A172 (cell line): Measurements from ENCODE around the gene TAF13. TPM values are rescaled to one million over a fixed set of nuclear protein-coding genes. Genes with fewer than 3 reads are reported as not detected.
"Not testable (repeated sequence)": the region's sequence is repeated elsewhere in the genome, so short reads cannot be mapped to it uniquely, and the experiment has no call there.

Experiments
- DNase-seq: peaks from one replicate; pipeline ENCODE4 v3.0.0-alpha.2; 2015; ENCODE audit warnings: low spot score
- total RNA-seq: library from RNA; depleted of rRNA; stranded (reverse); fragments of >200 nt; shearing (Covaris generic); gene quantifications from 2 replicates; pipeline ENCODE4 v1.2.3, GENCODE V29; 2014; rRNA removed

Gene TAF13
- total RNA-seq, 1 experiment from 2014 or later, result 66.7 TPM

DNA sequence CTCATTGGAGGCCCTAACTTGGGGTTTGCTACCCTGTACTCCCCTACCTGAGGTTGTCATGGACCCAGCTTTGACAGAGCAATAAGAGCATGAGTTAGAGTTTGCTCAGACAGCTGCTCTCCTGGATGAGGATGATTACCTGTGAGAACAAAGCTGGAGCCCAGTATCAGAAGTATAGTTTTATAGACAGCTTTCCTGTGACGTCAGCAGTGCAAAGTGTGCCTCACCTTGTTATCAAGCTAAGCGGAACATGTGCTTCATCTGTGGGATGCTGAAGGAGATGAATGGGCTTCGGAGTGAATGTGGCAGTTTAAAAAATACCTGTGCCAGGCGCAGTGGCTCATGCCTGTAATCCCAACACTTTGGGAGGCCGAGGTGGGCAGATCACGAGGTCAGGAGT is 28.5 kb downstream of the TAF13 start:
- no peak for DNase-seq

DNA sequence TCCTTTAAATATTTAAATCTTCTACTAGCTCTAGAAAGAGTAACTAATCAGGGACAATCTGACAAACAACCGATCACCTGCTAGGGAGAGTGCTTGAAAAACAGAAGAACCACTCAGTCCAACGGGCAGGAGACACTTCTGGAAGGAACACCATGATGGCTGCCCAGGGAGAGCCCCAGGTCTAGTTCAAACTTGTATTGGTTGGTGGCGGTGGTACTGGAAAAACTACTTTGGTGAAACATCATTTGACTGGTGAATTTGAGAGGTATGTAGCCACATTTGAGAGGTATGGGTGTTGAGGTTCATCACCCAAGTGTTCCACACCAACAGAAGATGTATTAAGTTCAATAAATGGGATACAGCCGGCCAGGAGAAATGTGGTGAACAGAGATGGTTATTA is 29.1 kb downstream of the TAF13 start:
- DNase-seq, result no peak

DNA sequence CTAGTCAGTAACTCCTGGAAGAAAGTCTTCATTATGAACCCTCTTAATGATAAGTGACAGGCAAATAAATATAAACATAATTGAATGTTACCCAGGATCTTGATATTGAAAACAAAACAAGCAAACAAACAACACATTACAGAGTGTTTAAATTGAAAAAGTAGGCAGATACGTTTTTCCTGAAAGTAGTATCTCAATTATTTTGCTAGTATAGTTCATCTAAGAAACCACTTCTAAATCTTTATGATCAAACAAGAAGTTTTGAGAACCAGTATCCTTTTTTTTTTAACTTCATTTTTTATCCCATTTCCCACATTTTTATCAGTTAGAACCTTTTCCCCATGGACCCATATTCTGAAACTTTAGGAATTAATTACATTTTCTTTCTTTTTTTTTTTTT is 30.2 kb downstream of the TAF13 start:
- no peak for DNase-seq

DNA sequence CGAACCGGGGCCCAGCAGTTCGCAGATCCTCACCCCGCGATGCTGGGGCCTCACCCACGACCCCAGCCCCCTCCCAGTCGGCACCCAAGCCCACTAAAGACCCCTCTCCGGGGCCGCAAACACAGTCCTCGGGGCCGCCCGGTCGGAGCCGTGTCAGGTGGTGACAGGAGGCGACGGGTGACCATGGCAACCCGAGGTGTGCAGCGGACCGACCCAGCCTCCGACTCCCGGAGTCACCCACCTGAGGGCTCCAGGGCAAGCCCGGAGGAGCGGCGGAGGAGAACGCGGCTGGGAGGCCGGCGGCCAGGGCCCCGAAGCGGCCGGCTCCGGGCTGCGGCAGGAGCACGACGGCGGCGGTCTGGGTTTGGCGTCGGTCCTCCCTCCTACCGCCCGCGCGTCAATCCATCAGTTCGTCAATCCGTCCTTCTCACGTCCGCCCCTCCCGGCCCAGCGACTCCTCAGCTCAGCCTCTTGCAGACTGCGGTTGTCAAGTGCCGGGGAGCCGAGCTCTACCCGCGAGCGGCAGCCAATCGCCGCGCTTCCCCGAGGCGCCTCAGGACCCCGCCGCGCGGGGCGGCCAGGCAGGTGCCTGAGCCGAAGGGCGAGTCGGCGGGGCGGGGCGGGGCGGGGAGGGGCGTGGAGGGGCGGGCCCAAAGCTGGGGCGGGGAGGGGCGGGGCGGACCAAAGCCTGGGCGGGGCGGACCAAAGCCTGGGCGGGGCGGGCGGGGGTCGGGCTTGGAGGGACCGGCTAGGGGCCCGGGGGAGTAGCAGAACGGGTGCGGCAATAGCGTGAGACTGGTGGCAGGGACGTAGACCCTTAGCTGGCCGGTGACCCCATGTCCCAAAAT is 34.0 kb downstream of the TAF13 start, which contains the start of gene WDR47:
TSS of gene WDR47 (minus strand) at position 482 of the 848 bp plus-strand sequence. CDS start 18,590 bp downstream, outside the sequence.
- peak; percentile 82 for DNase-seq

DNA sequence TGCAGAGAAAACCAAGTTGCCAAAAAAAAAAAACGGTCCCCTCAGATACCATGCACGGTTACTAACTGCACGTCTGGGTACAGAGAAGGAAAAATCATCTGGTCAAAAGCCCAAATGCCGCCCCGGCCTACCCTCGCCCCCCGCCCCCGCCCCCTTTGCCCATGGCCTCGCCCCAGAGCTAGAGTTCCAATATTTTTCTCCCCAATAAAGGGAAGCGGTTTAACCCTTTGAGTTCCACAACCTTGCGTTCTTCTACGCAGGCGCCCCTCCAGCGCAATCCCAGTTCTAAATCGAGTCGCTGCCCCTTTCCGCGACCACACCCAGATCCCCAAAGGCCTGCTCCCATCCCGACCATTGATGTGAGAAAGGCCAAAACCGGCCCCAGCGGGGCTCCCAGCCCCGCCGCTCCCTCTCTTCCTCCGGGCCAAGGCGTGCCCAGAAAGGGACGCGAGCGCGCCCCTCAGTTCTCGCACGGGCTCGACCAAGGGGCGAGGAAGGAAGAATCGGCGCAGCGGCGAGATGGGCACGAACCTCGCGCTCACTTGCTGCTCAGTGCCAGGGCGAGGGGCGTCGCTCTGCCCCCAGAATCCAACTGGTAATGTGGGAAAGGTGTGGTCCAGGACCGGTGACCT is 34.7 kb downstream of the TAF13 start:
- DNase-seq, result no peak

DNA sequence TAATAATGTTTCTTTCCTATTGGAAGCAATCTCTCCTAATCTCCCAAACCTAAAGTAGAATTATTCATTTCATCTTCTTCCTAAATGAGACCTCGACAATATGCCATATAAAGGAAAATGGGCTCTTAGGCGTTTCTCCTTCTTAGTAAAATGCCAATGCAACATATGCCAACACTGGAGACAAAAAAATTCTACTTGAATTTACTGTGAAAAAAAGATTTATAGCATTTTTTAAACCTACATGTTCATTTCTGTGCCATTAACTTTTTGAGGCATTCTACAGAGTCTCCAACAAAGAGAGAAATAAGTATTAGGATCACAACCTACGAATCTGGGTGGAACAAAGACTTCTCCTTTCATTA is 35.2 kb downstream of the TAF13 start:
- no peak for DNase-seq

DNA sequence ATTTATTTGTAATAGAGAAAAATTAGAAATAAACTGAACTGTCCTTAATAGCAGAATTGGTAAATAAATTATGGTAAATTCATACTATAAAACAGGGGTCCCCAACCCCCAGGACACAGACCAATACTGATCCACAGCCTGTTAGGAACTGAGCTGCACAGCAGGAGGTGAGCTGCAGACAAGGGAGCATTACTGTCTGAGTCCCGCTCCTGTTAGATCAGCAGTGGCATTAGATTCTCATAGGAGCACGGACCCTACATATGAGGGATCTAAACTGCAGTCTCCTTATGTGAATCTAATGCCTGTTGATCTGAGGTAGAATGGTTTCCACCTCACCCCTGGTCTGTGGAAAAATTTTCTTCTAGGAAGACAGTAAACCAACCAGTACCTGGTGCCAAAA is 41.4 kb downstream of the TAF13 start:
- DNase-seq, result no peak

DNA sequence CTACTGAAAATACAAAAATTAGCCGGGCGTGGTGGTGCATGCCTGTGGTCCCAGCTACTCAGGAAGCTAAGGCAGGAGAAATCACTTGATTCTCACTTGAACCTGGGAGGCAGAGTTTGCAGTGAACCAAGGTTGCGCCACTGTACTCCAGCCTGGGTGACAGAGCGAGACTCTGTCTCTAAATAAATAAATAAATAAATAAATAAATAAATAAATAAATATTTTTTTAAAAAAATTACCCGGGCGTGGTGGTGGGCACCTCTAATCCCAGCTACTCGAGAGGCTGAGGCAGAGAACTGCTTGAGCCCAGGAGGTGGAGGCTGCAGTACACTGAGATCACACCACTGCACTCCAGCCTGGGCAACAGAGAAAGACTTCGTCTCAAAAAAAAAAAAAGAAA is 46.3 kb downstream of the TAF13 start:
- not testable (repeated sequence) for DNase-seq

DNA sequence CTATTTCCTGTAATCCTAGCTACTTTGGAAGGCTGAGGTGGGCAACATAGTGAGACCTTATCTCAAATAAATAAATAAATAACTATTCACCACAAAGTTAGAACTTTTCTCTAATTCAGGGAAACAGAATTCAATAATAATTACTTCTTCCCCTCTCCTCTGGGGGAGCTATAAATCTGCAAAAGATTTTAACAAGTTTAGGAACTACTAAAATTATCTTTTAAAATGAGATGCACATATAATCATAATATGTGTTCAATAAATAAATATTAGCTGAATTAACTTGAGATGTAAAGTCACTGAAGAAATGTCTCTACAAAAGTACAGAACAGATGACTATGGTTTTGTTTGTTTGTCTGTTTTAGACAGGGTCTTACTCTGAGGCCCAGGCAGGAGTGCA is 48.0 kb downstream of the TAF13 start:
- no peak for DNase-seq

DNA sequence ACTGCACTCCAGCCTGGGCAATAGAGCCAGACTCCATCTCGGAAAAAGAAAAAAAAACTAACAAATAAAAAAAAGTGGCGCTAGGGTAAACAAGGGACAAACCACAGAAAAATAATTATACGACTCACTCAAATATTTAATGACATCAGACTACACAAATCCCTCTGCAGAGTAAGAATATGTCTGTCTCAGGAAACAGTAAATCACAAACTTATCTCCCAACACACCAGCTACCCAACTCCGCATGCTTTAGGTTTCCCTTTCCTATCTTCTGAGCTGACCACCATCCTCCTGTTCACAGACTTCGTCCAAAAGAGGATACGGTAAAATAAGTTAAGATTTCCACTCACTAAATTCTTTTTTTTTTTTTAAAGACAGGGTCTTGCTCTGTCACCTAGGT is 50.1 kb downstream of the TAF13 start:
- peak; percentile 62 for DNase-seq

DNA sequence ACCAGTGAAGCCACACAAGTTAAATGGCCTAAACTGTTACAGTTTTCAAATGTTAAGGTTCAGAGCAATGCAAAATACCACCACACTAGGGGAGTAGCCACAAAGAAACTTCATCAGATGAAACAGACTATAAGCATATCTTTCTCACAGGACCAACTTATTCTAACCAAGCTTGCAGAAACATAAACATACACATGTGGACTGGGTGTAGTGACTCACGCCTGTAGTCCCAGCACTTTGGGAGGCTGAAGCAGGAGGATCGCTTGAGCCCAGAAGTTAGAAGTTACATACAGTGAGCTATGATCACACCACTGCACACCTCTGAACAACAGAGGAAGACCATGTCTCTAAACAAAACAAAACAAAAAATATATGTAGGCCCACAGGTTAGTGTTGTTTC is 51.2 kb downstream of the TAF13 start:
- DNase-seq, result no peak

DNA sequence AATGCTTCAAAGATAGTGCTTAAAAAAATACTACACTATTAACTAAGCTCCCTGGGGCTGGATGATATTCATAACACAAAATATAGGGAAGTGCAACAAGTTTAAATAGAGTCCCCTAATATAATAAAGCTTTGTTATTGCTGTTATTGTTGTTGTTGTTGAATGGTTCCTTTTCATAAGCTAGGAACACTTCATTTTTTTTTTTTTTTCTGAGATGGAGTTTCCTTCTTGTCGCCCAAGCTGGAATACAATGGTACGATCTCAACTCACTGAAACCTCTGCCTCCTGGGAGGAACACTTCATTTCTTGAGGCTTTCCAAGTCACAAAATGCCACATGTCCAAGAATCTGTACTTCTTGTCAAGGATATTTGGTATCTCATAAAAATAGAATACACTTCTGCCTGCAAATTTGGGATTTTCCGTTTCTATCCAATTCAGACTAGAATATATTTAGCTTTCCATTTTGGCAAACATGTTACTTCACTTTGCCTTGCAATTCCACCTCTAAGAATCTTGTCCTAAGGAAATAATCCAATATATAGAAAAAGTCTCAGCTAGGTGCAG is 55.0 kb downstream of the TAF13 start:
- no peak for DNase-seq

DNA sequence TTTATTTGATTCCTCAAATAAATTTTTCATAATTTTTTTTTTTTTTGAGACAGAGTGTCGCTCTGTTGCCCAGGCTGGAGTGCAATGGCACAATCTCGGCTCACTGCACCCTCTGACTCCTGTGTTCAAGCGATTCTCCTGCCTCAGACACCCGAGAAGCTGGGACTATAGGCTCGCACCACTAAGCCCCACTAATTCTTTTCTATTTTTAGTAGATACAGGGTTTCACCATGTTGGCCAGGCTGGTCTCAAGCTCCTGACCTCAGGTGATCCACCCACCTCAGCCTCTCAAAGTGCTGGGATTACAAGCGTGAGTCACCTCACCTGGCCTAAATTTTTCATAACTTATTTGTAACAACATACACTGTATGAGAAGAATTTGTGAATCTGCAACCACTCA is 58.1 kb downstream of the TAF13 start:
- DNase-seq, result not testable (repeated sequence)

DNA sequence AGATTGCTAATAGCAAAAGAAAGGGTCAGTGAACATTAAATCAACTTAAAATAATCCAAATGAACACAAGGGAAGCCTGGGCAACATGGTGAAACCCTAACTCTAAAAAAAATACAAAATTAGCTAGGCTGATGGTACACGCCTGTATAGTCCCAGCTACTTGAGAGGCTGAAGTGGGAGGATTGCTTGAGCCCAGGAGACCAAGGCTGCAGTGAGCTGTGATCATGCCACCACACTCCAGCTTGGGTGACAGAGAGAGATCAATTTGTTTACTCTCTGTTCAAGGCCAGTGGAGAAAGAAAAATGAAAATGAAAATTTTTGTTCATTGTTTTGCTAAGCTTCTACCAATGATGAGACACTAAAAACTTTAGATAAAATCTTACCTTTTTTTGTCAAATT is 58.7 kb downstream of the TAF13 start:
- DNase-seq, result no peak

Other genes with a start within 250 kb of the TAF13 start
- gene AKNAD1, start 218.9 kb downstream of the TAF13 start, total RNA-seq, result 2.1 TPM in 1 of 2 replicates, not detected in the other
- 33.4 and 38.6 TPM in 2 replicates for gene GPSM2, start 199.0 kb downstream of the TAF13 start, total RNA-seq
- 36.1 and 39.7 TPM in 2 replicates for gene CLCC1, start 112.5 kb downstream of the TAF13 start, total RNA-seq
- 19.5 and 29.4 TPM in 2 replicates for gene WDR47, start 33.9 kb downstream of the TAF13 start, total RNA-seq
- gene TMEM167B, start 14.8 kb upstream of the TAF13 start, total RNA-seq, result 16.0 and 17.2 TPM in 2 replicates
- 1.7 and 3.2 TPM in 2 replicates for gene ELAPOR1, start 38.1 kb upstream of the TAF13 start, total RNA-seq
- gene SARS1, start 137.9 kb upstream of the TAF13 start, total RNA-seq, result 224 and 232 TPM in 2 replicates
- 10.3 and 14.9 TPM in 2 replicates for gene CELSR2, start 173.5 kb upstream of the TAF13 start, total RNA-seq
- gene PSRC1, start 207.1 kb upstream of the TAF13 start, total RNA-seq, result 32.7 and 42.3 TPM in 2 replicates
- gene MYBPHL, start 231.0 kb upstream of the TAF13 start, total RNA-seq, result 1.8 TPM in 1 of 2 replicates, not detected in the other